Choroid plexus epithelial cell (primary cell): ENCODE data around the gene RNF111.

Experiments used
- DNase-seq: peaks from one replicate; pipeline ENCODE4 v3.0.0-alpha.2; 2010; ENCODE audit warnings: low read depth
- H3K4me3 ChIP-seq: 2 replicates; pipeline ENCODE4 v1.5.1; 2011; ENCODE audit warnings: low read depth, mild to moderate bottlenecking, control low read depth, low read length, moderate library complexity
- TF ChIP-seq, protein P1 (sequence below): conservative IDR thresholded peaks from 2 replicates; pipeline ENCODE4 v1.5.1; 2011; ENCODE audit warnings: low read depth, mild to moderate bottlenecking, control low read depth, inconsistent platforms, low read length, moderate library complexity

Gene RNF111

DNA sequence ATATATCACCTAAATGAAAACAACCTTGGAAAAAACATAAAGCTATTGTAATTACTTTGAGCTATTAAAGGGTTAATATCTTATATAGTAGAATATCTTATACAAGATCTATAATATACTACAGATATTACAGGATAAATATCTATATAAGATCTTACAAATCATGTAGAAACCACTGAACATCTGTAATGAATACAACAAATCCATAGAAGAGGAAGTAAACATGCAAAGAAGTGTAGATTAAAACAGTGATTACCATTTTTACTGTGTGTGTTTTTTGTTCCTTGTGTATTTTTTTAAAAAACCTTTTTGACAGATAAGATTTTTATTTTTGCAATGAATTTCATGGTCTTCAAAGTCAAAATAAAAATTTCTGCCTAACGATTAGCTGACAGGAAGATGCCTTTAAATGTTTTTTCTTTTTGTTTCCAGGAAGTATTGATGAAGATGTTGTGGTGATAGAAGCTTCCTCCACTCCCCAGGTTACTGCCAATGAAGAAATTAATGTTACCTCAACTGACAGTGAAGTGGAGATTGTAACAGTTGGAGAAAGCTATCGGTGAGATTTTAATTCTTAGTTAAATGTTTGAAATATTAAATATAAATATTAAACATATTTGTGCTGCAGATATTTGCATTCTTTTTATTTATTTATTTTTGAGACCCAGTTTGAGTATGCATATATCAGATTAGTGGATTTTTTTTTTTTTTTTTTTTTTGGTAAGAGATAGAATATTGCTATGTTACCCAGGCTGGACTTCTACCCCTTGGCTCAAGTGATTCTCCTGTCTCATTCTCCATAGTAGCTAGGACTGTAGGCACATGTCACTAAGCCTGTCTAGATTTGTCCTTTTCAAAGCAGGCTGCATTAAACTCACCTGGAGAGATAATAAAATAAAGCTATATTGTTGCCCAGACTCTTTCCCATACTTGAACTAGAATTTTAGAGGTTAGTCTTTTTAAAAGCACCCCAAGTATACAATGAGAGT lies 64.7 kb downstream of the RNF111 start:
- TF ChIP-seq, protein P1, sequence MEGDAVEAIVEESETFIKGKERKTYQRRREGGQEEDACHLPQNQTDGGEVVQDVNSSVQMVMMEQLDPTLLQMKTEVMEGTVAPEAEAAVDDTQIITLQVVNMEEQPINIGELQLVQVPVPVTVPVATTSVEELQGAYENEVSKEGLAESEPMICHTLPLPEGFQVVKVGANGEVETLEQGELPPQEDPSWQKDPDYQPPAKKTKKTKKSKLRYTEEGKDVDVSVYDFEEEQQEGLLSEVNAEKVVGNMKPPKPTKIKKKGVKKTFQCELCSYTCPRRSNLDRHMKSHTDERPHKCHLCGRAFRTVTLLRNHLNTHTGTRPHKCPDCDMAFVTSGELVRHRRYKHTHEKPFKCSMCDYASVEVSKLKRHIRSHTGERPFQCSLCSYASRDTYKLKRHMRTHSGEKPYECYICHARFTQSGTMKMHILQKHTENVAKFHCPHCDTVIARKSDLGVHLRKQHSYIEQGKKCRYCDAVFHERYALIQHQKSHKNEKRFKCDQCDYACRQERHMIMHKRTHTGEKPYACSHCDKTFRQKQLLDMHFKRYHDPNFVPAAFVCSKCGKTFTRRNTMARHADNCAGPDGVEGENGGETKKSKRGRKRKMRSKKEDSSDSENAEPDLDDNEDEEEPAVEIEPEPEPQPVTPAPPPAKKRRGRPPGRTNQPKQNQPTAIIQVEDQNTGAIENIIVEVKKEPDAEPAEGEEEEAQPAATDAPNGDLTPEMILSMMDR = no peak
- DNase-seq = no peak
- no peak overlapping the region for H3K4me3 ChIP-seq

DNA sequence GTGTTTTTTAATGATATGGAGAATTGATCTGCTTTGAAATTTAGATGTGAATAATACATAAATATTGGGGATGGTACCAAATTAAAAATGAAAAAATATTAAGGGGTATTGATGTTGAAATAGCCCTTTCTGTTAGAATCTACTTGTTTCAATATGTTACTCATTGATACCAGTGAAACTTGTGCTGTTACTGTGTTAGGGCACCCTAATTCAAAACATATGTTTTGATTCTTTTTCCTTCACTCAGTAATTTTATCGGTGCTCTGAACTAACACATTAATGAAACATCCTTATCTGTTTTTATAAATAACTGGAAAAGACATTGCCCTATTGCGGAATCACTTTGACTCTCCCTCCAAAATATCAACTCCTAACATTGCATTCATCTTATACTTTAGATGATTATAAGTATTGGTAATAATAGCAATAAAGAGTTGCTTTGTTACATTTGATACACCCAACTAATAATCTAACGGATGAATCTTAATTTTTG lies 65.5 kb downstream of the RNF111 start:
- no peak for DNase-seq
- H3K4me3 ChIP-seq = no peak overlapping the region
- TF ChIP-seq, protein P1 = no peak

DNA sequence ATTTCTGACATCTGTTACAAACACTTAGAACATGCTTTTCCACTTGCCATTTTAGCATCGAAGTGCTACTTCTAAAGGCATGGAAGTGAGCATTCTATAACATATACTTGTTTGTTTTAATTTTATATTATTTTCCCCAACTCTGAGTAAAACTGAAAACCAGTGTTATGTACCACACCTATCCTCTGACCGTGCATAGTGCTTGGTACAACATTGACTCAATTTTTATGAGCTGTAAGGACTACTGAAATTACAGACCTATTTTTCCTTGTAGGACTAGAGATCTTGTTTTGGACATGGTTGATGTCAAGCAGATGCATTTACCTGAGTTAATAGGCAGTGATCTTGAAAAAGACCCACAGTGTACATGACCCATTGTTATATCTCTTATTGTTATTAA lies 66.0 kb downstream of the RNF111 start:
- no peak overlapping the region for H3K4me3 ChIP-seq
- TF ChIP-seq, protein P1 = no peak
- no peak for DNase-seq

DNA sequence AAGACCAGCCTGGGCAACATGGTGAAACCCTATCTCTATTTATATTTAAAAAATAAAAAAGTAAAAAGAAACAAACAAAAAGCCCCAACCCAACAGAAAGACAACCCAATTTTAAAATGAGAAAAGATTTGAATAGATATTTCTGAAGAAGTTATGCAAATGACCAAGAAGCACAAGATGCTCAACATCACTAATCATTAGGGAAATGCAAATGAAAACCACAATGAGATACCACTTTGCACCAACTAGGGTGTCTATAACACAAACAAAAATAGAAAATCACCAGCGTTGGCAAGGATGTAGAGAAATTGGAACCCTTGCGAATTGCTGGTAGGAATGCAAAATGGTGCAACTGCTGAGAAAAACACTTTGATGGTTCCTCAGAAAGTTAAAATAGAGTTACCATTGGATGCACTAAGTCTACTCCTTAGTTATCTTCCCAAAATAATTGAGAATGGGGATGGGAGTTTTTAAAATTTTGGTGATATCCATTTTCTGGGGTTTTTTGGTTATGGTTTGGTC lies 71.7 kb downstream of the RNF111 start:
- no peak overlapping the region for H3K4me3 ChIP-seq
- no peak for DNase-seq
- TF ChIP-seq, protein P1 = no peak

DNA sequence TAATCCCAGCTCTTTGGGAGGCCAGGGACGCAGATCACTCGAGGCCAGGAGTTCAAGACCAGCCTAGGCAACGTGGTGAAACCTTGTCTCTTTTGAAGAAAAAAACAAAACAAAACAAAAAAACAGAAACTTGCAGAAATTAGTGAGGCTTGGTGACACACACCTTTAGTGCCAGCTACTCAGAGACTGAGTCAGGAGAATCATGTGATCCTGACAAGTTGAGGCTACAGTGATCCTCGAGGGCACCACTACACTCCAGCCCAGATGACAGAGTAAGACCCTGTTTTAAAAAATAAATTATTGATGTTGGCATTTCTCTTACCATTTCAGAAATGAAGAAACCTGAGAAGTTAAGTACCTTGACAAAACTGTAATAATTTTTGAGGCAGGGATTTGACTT lies 72.9 kb downstream of the RNF111 start:
- no peak overlapping the region for H3K4me3 ChIP-seq
- TF ChIP-seq, protein P1 = no peak
- DNase-seq = no peak

DNA sequence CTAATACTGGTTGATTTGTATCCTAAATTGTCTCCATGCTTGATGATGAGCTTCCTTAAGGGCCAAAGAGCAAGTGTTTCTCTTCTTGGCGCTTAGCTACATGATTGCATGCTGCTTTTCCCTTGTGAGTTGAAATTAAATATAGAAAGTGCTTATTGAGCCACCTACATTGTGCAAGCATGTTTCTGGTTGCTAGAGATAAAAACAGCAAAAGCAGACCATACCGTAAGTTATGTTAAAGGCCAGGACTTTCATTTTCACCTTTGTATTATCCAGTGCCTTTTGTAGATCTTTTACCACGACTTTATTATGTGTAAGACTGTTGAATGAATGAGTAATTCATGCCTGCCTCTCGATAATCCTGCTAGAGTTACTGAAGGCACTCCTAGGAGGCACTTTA lies 75.6 kb downstream of the RNF111 start:
- TF ChIP-seq, protein P1 = no peak
- DNase-seq = peak; percentile 42
- no peak overlapping the region for H3K4me3 ChIP-seq
